ACC112 (cell line): ENCODE data around the gene GARIN5A.

Experiments used
- H2AFZ ChIP-seq: fragments of 200-600 bp; sonication (generic); one replicate; pipeline ENCODE4 v1.6.0; 2017; ENCODE audit warnings: antibody characterized with exemption, low read length; ENCODE audit not compliant: unreplicated experiment
- H3K27ac ChIP-seq: fragments of 200-600 bp; sonication (generic); 2 replicates; pipeline ENCODE4 v1.5.1; 2014; ENCODE audit warnings: low read depth, mild to moderate bottlenecking, antibody characterized with exemption, low read length, moderate library complexity
- H3K27me3 ChIP-seq: fragments of 200-600 bp; sonication (generic); 2 replicates; pipeline ENCODE4 v1.6.1; 2014; ENCODE audit warnings: mild to moderate bottlenecking, antibody characterized with exemption, low read length, moderate library complexity, mixed read lengths; ENCODE audit not compliant: insufficient read depth
- H3K36me3 ChIP-seq: fragments of 200-600 bp; sonication (generic); 2 replicates; pipeline ENCODE4 v1.6.1; 2016; ENCODE audit warnings: mild to moderate bottlenecking, antibody characterized with exemption, low read length, moderate library complexity, mixed read lengths; ENCODE audit not compliant: insufficient read depth
- H3K4me1 ChIP-seq: fragments of 200-600 bp; sonication (generic); one replicate; pipeline ENCODE4 v1.6.1; 2016; ENCODE audit warnings: low read length, mixed read lengths; ENCODE audit not compliant: insufficient read depth, unreplicated experiment, control insufficient read depth
- H3K4me3 ChIP-seq: fragments of 200-600 bp; sonication (generic); 2 replicates; pipeline ENCODE4 v1.5.1; 2014; ENCODE audit warnings: mild to moderate bottlenecking, low read depth, low read length
- H3K79me2 ChIP-seq: fragments of 200-600 bp; sonication (generic); one replicate; pipeline ENCODE4 v1.6.0; 2016; ENCODE audit warnings: low read length; ENCODE audit not compliant: control insufficient read depth, unreplicated experiment, insufficient read depth

The GARIN5A gene

GRCh38 chr19:50476224-50476906 lies at the start of gene GARIN5A, which contains the start of gene EMC10:
Gene GARIN5A (minus strand): TSS chr19:50476848. CDS start chr19:50476388, 460 bp downstream.
Gene EMC10 (plus strand): TSS chr19:50476507. CDS start chr19:50476545, 38 bp downstream.
- Histone ChIP-seq H3K4me3 (peak within 1 kb of the TSS; percentile 83), H3K27ac (no peak within 1 kb of the TSS; the same call in 1 of the 2 replicates), H3K36me3 (no peaks in the 10 kb centered on the region), H2AFZ (peak within 1 kb of the TSS; percentile 92), H3K4me1 (peaks cover 6% of the 10 kb centered on the region), H3K27me3 (no peaks in the 10 kb centered on the region), H3K79me2 (peaks cover 9% of the 10 kb centered on the region)

- Histone ChIP-seq H2AFZ (no peak overlapping the region), H3K27ac (no peak overlapping the region), H3K36me3 (no peaks in the 10 kb centered on the region), H3K4me1 (no peaks in the 10 kb centered on the region), H3K4me3 (no peak overlapping the region), H3K79me2 (no peaks in the 10 kb centered on the region), H3K27me3 (no peaks in the 10 kb centered on the region)
Measured at GRCh38 chr19:50522881-50523280, 46.2 kb upstream of the GARIN5A start.

DNA sequence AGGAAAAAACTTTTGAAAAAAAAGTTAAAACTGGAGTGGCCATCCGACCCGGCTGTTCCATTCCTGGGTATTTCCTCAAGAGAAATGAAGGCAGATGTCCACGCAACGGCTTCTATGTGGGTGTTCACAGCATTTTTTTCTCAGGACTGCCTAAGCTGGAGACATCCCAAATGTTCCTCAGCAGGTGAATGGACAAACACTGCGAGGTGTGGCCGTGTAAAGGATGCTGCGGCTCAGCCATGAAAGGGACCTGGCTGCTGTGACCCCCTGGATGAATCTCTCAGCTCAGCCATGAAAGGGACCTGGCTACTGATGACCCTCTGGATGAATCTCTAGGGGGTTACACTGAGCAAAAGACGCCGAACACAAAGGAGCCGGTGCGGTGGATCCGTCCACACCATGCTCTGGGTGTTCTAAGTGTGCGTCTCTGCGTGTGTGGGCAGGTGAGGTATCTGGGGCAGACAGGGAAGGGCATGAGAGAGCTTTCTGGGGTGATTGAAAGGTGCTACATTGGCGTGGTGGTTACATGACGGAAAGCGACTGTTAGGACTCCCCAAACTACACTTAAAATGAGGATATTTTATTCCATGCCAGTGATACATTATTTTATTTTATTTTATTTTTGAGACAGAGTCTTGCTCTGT lies 44.3 kb upstream of the GARIN5A start:
- H2AFZ ChIP-seq: no peak overlapping the region
- no peaks in the 10 kb centered on the region for H3K27me3 ChIP-seq
- no peaks in the 10 kb centered on the region for H3K4me1 ChIP-seq
- H3K27ac ChIP-seq: no peak overlapping the region
- H3K36me3 ChIP-seq: no peaks in the 10 kb centered on the region
- no peaks in the 10 kb centered on the region for H3K79me2 ChIP-seq
- no peak overlapping the region for H3K4me3 ChIP-seq

DNA sequence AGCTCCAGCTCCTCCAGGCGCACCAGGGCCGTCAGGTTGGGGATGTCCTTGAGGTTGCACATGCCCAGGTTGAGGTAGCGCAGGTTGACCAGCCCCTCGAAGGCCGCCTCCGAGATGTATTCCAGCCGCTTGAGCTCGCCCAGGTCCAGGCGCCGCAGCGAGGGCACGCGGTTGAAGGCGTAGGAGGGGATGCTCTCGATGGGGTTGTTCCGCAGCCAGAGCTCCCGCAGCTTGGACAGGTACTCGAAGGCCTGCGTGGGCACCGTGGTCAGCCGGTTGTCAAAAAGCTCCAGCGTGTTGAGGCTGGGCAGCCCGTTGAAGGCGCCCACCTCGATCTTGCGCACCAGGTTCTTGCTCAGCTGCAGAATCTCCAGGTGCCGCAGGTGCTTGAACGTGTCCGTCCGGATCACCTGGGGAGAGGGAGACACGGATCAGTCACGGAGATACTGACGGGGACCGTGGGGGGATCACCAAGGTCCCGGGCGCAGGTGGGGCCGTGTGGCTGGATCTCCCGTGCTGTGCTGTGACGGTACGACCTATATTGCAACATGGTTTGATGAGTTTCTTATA lies 42.4 kb upstream of the GARIN5A start:
- H2AFZ ChIP-seq: no peak overlapping the region
- no peak overlapping the region for H3K4me3 ChIP-seq
- H3K27ac ChIP-seq: no peak overlapping the region
- no peaks in the 10 kb centered on the region for H3K27me3 ChIP-seq
- H3K36me3 ChIP-seq: no peaks in the 10 kb centered on the region
- H3K79me2 ChIP-seq: no peaks in the 10 kb centered on the region
- H3K4me1 ChIP-seq: no peaks in the 10 kb centered on the region

DNA sequence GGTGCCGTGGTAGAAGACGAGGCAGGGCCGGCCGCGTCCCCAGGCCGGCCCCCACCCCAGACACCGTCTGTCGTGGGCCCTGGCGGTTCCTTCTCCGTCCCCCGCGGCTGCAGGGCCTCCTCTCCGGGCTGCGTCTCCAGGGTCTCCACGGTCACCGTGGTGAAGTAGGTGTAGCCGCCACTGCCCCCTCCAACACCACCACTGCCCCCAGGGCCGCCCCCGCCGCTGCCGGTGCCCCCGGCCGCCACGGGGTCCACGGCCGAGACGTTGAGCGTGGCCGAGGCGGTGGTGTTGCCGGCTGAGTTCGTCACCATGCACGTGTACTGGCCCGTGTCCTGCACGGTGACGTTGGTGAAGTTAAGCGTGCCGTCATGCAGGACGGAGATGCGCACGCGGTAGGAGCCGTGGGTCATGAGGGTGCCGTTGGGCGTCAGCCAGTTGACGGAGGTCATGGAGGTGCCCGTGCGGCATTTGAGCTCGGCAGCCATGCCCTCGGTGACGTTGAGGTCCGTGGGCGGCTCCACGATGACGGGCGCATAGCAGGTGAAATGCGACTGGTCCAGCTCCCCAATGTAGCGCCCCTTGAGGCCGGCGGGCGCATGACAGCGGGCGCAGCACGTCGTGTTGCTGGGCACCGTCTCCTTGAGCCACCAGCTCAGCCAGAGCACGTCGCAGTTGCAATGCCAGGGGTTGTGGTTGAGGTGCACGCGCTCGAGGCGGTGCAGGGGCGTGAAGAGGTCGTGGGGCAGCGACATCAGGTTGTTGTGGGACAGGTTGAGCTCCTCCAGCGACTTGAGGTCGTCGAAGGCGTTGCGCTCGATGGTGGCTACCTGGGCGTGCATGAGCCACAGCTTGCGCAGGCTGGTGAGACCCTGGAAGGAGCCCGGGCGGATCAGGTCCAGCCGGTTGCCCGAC lies 41.7 kb upstream of the GARIN5A start:
- Histone ChIP-seq H3K27me3 (no peaks in the 10 kb centered on the region), H3K79me2 (no peaks in the 10 kb centered on the region), H3K27ac (no peak overlapping the region), H3K36me3 (no peaks in the 10 kb centered on the region), H3K4me1 (no peaks in the 10 kb centered on the region), H3K4me3 (no peak overlapping the region), H2AFZ (no peak overlapping the region)

GRCh38 chr19:50517704-50518075 lies 41.0 kb upstream of the GARIN5A start:
- Histone ChIP-seq H3K4me1 (no peaks in the 10 kb centered on the region), H3K27ac (no peak overlapping the region)

DNA sequence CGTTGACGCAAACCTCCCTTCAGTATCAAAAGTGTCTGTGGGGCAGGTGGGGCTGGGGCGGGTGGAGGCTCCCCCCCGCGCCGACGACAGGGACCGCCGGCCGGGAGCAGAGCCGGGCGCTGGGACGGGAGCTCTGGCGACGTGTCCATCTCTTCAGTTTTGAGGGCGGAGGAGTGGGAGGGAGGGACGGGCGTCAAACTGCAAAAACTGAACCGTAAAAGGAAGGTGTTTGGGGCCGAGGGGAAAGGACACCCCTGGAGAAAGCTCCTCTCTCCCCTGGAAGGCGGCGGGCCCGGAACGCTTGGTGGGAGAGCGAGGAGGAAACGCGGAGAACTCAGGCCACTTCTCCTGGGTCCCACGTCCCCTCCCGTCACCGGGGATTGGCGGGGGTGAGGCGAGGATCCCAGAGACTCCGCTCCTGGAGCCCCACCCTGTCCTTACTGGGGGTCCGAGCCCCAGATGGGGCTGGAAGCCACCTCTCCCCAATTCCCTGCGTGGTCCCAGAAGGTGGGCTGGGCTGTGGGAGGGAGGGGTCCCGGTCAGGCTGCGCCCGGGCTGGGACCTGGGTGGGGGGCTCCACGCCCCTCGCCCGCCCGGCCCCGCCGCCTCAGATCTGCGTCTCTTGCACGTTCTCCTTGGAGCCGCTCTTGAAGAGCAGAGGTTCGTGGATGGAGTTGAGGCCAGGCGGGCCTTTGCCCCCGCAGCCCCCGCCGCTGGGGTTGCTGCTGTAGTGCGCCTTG lies 40.5 kb upstream of the GARIN5A start:
- H3K4me1 ChIP-seq: no peaks in the 10 kb centered on the region
- no peaks in the 10 kb centered on the region for H3K36me3 ChIP-seq
- no peak overlapping the region for H3K27ac ChIP-seq
- H3K4me3 ChIP-seq: no peak overlapping the region
- H3K27me3 ChIP-seq: no peaks in the 10 kb centered on the region
- no peak overlapping the region for H2AFZ ChIP-seq
- peaks cover under 1% of the 10 kb centered on the region for H3K79me2 ChIP-seq

More at GRCh38 chr19:50517704-50518075, 41.0 kb upstream of the GARIN5A start:
- H3K79me2 ChIP-seq: no peaks in the 10 kb centered on the region
- H3K4me3 ChIP-seq: no peak overlapping the region
- no peaks in the 10 kb centered on the region for H3K27me3 ChIP-seq
- no peak overlapping the region for H2AFZ ChIP-seq
- H3K36me3 ChIP-seq: no peaks in the 10 kb centered on the region

DNA sequence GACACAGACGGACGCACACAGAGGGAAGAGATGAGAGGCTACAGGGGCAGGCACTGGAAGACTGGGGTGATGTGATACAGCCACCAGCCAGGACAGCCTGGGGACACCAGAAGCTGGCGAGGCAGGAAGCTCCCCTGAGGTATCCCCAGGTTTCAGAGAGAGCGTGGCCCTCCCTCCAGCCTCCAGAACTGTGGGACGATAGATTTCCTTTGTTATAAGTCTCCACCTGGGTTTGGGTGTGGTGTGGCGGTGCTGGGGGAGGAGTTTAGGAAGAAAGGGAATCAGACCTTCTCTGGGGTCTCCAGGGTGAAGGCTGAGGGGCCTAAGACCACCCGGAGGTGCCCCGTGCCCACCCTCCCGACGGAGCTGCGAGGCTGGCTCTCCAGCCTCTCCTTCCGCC lies 39.8 kb upstream of the GARIN5A start:
- Histone ChIP-seq H3K36me3 (no peaks in the 10 kb centered on the region), H3K27ac (no peak overlapping the region), H3K4me3 (no peak overlapping the region), H3K27me3 (no peaks in the 10 kb centered on the region), H2AFZ (no peak overlapping the region), H3K4me1 (no peaks in the 10 kb centered on the region), H3K79me2 (peaks cover 3% of the 10 kb centered on the region)

DNA sequence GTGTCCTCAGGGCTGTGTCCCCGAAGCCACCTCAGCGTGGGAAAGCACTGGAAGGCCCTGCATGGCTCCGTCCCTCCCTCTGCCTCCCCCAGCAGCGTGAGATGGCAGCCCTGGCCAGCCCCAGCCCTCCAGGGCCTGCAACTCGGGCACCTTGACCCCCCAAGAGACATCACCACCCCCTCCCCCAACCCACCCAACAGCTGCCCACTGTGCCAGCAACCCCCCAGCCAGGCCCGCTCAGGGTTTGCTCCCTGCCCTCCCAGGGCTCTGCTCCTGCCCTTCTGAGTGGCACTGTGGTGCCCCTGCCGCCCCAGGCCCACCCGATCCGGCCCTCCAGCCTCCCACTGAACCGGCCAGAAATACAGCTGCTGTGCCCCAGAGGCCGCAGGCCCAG lies 38.5 kb upstream of the GARIN5A start:
- Histone ChIP-seq H2AFZ (no peak overlapping the region), H3K36me3 (no peaks in the 10 kb centered on the region), H3K79me2 (peaks cover 9% of the 10 kb centered on the region), H3K4me3 (no peak overlapping the region), H3K27me3 (no peaks in the 10 kb centered on the region), H3K4me1 (no peaks in the 10 kb centered on the region), H3K27ac (no peak overlapping the region)
